OCI-LY3 (cell line): ENCODE measurements around the gene BSPRY.

Experiments used
- CTCF ChIP-seq: fragments of 200-600, 300-600 bp; sonication (generic); IDR thresholded peaks from 2 replicates; pipeline ENCODE4 v1.5.1; 2014; ENCODE audit warnings: antibody characterized with exemption, low read length, low read depth
- EZH2phosphoT487 ChIP-seq: fragments of 200-600 bp; shearing (Covaris generic); IDR thresholded peaks from 2 replicates; pipeline ENCODE4 v1.6.1; 2018; ENCODE audit warnings: antibody characterized with exemption, mixed run types, low read depth

- TF ChIP-seq CTCF = no peak
- TF ChIP-seq EZH2phosphoT487 = no peak
Observed at GRCh38 chr9:113326230-113326629, 23.1 kb upstream of the BSPRY start.
